ENCODE results near the gene GLIS1. TPM values are rescaled to one million over a fixed set of nuclear protein-coding genes. Genes with fewer than 3 reads are reported as not detected.

Gene GLIS1
- total RNA-seq, 2 donors from 2014 or later = 0.16 TPM; not detected in 1

DNA sequence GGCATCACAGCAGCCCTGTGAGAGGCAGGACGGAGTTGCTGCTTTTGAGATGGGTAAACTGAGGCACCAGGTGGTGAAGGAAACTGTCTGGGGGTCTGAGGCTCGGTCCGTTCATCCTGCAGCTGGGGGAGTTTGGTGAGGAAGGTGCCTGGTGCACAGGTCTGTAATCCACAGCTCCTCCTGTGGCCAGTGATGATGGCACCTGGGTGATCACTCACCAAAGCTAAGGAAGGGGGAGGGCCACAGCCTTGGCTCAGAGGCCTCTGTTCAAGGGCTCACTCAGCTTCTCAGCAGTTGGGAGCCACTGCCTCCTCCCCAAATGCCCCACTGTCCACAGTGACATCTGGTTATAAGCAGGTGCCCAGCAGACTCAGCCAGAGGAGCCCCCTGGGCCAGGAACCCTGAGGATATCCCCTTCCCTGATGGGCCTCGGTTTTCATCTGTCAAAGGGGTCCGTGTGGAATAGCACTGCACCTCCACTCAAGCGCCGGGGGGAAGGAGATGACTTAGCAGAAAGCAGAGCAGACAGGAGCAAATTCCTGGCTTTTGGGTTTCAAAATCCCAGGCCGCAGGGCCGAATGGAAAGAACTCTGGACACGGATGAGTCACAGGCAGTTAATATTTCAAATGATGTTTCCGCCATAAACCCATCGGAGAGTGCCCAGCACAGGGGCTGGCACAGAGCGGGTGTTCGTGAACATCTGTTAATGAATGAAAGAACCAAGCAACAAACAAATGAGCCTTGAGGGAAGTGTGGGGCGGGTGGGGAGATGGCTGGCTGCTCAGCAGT lies 197.0 kb downstream of the GLIS1 start:
- H3K4me3 ChIP-seq = no peak overlapping the region
- DNase-seq = no peak
- H3K9ac ChIP-seq (ENCODE audit: low read depth in 2 of 2, low read length in 2 of 2) = no peak overlapping the region
- H3K27me3 ChIP-seq = no peaks in the 10 kb centered on the region
- no peaks in the 10 kb centered on the region for H3K36me3 ChIP-seq
- no peaks in the 10 kb centered on the region for H3K9me3 ChIP-seq
- TF ChIP-seq, protein P1, sequence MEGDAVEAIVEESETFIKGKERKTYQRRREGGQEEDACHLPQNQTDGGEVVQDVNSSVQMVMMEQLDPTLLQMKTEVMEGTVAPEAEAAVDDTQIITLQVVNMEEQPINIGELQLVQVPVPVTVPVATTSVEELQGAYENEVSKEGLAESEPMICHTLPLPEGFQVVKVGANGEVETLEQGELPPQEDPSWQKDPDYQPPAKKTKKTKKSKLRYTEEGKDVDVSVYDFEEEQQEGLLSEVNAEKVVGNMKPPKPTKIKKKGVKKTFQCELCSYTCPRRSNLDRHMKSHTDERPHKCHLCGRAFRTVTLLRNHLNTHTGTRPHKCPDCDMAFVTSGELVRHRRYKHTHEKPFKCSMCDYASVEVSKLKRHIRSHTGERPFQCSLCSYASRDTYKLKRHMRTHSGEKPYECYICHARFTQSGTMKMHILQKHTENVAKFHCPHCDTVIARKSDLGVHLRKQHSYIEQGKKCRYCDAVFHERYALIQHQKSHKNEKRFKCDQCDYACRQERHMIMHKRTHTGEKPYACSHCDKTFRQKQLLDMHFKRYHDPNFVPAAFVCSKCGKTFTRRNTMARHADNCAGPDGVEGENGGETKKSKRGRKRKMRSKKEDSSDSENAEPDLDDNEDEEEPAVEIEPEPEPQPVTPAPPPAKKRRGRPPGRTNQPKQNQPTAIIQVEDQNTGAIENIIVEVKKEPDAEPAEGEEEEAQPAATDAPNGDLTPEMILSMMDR (IDR thresholded peaks at IDR 0.05) = peak; percentile 14
- intact Hi-C loops (cut with DNase I) = no loop called here
- H3K4me1 ChIP-seq = no peaks in the 10 kb centered on the region
- H3K27ac ChIP-seq = no peak overlapping the region

DNA sequence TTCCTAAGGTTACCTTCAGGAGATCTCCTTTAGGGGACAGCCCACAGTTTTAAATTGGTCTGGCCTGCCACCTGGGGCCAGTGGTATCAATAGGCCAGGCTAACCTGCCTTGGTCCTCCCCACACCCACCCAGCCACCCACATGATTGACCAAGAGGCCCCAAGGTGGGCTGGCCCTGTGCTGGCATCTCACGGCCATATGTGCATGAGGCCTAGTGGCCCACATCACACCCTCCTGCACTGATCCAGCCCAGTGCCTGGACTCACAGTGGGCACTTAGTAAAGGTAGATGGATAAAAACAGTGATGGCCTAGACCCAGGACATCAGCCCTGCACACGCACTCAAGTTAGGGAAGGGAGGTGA lies 197.7 kb downstream of the GLIS1 start:
- DNase-seq = no peak
- TF ChIP-seq, protein P1 (IDR thresholded peaks at IDR 0.05) = no peak
- intact Hi-C loops (cut with DNase I) = no loop called here
- H3K4me3 ChIP-seq = no peak overlapping the region
- no peaks in the 10 kb centered on the region for H3K36me3 ChIP-seq
- no peak overlapping the region for H3K9ac ChIP-seq (ENCODE audit: low read depth in 2 of 2, low read length in 2 of 2)
- H3K27me3 ChIP-seq = no peaks in the 10 kb centered on the region
- no peaks in the 10 kb centered on the region for H3K9me3 ChIP-seq
- no peaks in the 10 kb centered on the region for H3K4me1 ChIP-seq
- no peak overlapping the region for H3K27ac ChIP-seq

DNA sequence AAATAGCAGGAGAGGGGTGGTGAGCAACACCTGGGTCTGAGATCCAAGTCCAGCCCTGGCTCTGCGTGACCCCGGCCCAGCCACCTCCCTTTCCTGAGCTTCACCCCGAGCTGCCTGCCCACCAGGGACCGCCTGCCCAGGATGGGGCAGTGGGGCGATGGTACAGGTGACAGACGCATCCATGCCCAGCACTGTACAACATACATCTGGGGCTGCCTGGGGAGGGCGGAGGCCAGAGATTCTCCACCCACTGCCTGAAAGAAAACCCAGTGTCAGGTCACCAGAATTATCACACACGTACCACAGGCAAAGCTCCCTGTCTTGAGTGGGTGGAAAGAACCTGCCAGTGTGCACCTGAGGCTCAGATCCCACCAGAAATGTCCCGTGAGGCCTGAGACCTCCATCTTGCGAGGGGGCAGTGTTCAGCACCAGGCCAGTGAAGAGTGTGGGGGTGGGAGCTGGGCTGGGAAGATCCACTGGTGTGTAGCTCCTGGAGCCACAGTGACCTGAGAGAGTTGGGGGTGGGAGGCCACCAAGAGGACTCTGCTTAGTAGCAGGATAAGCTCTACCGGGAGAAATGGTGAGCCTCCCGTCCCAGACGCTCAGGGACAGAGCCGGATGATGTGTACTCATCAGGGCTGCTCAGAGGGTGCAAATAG lies 198.2 kb downstream of the GLIS1 start:
- no peak overlapping the region for H3K4me3 ChIP-seq
- no peaks in the 10 kb centered on the region for H3K27me3 ChIP-seq
- intact Hi-C loops (cut with DNase I) = no loop called here
- H3K36me3 ChIP-seq = no peaks in the 10 kb centered on the region
- H3K9me3 ChIP-seq = no peaks in the 10 kb centered on the region
- no peaks in the 10 kb centered on the region for H3K4me1 ChIP-seq
- no peak overlapping the region for H3K9ac ChIP-seq (ENCODE audit: low read depth in 2 of 2, low read length in 2 of 2)
- TF ChIP-seq, protein P1 (IDR thresholded peaks at IDR 0.05) = no peak
- no peak overlapping the region for H3K27ac ChIP-seq
- no peak for DNase-seq

DNA sequence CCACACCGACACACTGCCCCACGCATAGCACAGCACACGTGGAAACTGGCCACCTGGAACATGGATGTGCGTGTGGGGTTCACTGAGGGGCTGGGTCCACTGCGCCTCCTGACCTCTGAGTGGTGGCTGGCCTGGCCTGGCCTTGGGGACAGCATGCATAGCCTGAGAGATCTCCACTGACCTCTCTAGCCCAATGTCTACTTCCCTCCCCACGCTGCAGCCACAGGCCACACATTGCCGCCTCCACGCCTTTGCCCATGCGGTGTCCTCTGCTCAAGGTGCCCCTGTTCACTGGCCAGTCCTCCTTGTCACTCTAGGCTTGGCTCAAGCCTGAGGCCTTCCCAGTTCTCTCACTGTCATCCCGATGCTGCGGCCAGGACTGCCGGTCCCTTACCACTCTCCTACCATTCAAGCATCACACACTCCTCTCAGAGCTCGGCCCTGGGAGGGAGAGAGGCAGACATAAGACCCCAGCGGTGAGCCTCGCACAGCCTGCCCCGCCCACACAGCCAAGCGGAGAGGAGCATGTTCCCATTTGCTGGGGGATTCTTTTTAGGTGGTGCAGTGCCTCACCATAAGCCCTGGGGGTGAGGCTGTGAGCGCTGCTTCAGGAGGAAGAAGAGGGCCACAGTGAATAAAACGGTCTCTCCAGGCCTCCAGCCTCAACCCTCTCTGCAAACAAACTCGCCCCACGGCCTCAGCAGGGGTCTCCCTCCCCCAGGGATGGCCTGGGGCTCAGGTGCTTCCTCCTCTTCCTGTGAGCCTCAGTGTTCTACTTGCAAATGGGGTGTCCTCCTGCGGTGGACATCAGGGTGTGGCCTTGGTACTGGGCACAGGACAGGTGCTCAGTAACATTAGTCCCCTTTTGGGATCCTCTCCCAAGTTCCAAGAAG lies 199.0 kb downstream of the GLIS1 start:
- no peak for DNase-seq
- Histone ChIP-seq H3K9me3 (no peaks in the 10 kb centered on the region), H3K4me1 (no peaks in the 10 kb centered on the region), H3K27me3 (no peaks in the 10 kb centered on the region), H3K36me3 (no peaks in the 10 kb centered on the region), H3K27ac (no peak overlapping the region), H3K4me3 (no peak overlapping the region), H3K9ac (ENCODE audit: low read depth in 2 of 2, low read length in 2 of 2) (no peak overlapping the region)
- intact Hi-C loops (cut with DNase I) = no loop called here
- TF ChIP-seq, protein P1 (IDR thresholded peaks at IDR 0.05) = no peak

DNA sequence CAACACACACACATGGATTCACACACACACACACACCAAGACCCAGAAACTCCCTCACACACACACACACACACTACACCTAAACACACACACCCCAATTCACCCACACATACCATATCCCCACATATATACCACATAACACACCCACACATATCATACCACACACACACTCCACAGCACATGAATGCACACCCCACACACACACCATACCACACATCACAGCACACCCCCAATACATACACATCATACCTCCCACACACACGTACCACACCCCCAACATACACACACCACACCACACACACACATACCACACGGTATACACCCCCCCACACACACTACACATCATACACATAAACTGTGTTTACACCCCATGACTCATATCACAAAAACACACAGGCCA lies 199.7 kb downstream of the GLIS1 start:
- DNase-seq = no peak
- H3K36me3 ChIP-seq = no peaks in the 10 kb centered on the region
- no peak overlapping the region for H3K9ac ChIP-seq (ENCODE audit: low read depth in 2 of 2, low read length in 2 of 2)
- no peak overlapping the region for H3K27ac ChIP-seq
- no peaks in the 10 kb centered on the region for H3K27me3 ChIP-seq
- H3K4me1 ChIP-seq = no peaks in the 10 kb centered on the region
- TF ChIP-seq, protein P1 (IDR thresholded peaks at IDR 0.05) = no peak
- intact Hi-C loops (cut with DNase I) = no loop called here
- H3K4me3 ChIP-seq = no peak overlapping the region
- H3K9me3 ChIP-seq = no peaks in the 10 kb centered on the region
